SH-SY5Y (cell line): ENCODE results near the gene TEX28.

ENCODE experiments used
- GATA2 ChIP-seq: IDR thresholded peaks from 2 replicates; pipeline ENCODE4 v1.6.1; 2011; ENCODE audit warnings: mild to moderate bottlenecking, low read depth, low read length
- GATA3 ChIP-seq: IDR thresholded peaks from 2 replicates; pipeline ENCODE4 v1.6.1; 2011; ENCODE audit warnings: low read depth, mild to moderate bottlenecking, low read length, moderate library complexity

GRCh38 chrX:154323537-154323936 lies 28.6 kb upstream of the TEX28 start:
- TF ChIP-seq GATA2 (no peak), GATA3 (no peak)
